HepG2 (cell line): ENCODE data around the gene COPZ2.

ENCODE experiments used
- CBFB ChIP-seq: sonication (generic); formaldehyde crosslinking; IDR thresholded peaks from 2 replicates; pipeline ENCODE4 v1.4.0; 2020; ENCODE audit warnings: missing genetic modification reagents
- E2F1 ChIP-seq: sonication (generic); formaldehyde crosslinking; IDR thresholded peaks from 2 replicates; pipeline ENCODE4 v1.5.0; 2020; ENCODE audit warnings: missing genetic modification reagents
- HDAC6 ChIP-seq: fragments of 200-600 bp; sonication (generic); IDR thresholded peaks from 2 replicates; pipeline ENCODE4 v1.7.0; 2017; ENCODE audit warnings: mild to moderate bottlenecking, antibody characterized with exemption, low read length, low read depth
- NR2C2 ChIP-seq: sonication (generic); formaldehyde crosslinking; IDR thresholded peaks from 2 replicates; pipeline ENCODE4 v1.4.0; 2020; ENCODE audit warnings: missing genetic modification reagents, mild to moderate bottlenecking, moderate library complexity, borderline replicate concordance
- SP1 ChIP-seq, 2 experiments: fragments of 450-650 bp in 1 of 2; sonication (generic) in 1 of 2; formaldehyde crosslinking in 1 of 2; IDR thresholded peaks; 2 replicates each; pipeline versions ENCODE4 v1.4.0 to v1.6.1; 2016 to 2020; ENCODE audit warnings: missing genetic modification reagents in 1 of 2
- SRF ChIP-seq: IDR thresholded peaks from 2 replicates; pipeline ENCODE4 v1.6.1; 2011; ENCODE audit warnings: mild to moderate bottlenecking, low read depth, low read length, moderate library complexity
- TFAP4 ChIP-seq: sonication (generic); IDR thresholded peaks from 2 replicates; pipeline ENCODE4 v1.6.1; 2016; ENCODE audit warnings: low read depth, borderline replicate concordance
- ZC3H13 ChIP-seq: sonication (generic); formaldehyde crosslinking; IDR thresholded peaks from 2 replicates; pipeline ENCODE4 v1.8.1; 2023; ENCODE audit warnings: mild to moderate bottlenecking, missing genetic modification reagents, moderate library complexity
- ZNF275 ChIP-seq: sonication (generic); formaldehyde crosslinking; IDR thresholded peaks from 2 replicates; pipeline ENCODE4 v1.8.0; 2022; ENCODE audit warnings: missing genetic modification reagents, mild to moderate bottlenecking, inconsistent platforms, borderline replicate concordance
- ZNF615 ChIP-seq: sonication (generic); formaldehyde crosslinking; IDR thresholded peaks from 2 replicates; pipeline ENCODE4 v1.5.0; 2020; ENCODE audit warnings: mild to moderate bottlenecking, missing genetic modification reagents, borderline replicate concordance
- ZNF780A ChIP-seq: sonication (generic); formaldehyde crosslinking; IDR thresholded peaks from 2 replicates; pipeline ENCODE4 v1.8.0; 2022; ENCODE audit warnings: mild to moderate bottlenecking, missing genetic modification reagents, moderate library complexity

- TF ChIP-seq ZNF275 (no peak), SRF (no peak), ZNF615 (CRISPR knock-in tag) (no peak), E2F1 (CRISPR knock-in tag) (no peak), ZC3H13 (CRISPR knock-in tag) (no peak), CBFB (CRISPR knock-in tag) (no peak), TFAP4 (no peak), HDAC6 (no peak), ZNF780A (CRISPR knock-in tag) (no peak), SP1 (IDR thresholded peaks at IDR 0.05) (no peak), SP1 (CRISPR knock-in tag; IDR thresholded peaks at IDR 0.05) (no peak), NR2C2 (CRISPR knock-in tag) (no peak)
Measured at GRCh38 chr17:48046296-48046695, 8.7 kb upstream of the COPZ2 start.
